H1 (cell line): ENCODE measurements around the gene JMJD8. TPM values are rescaled to one million over a fixed set of nuclear protein-coding genes. Genes with fewer than 3 reads are reported as not detected.

Source experiments
- ASH2L ChIP-seq: fragments of 200-600, 300-600 bp; sonication (generic); IDR thresholded peaks from one replicate; pipeline ENCODE4 v1.7.1; 2017; ENCODE audit warnings: low read length
- BRCA1 ChIP-seq: IDR thresholded peaks from 2 replicates; pipeline ENCODE4 v1.6.1; 2012; ENCODE audit warnings: low read depth, low read length, improper control_type of control experiment
- CBX8 ChIP-seq: fragments of 300-800, 300-1000 bp; sonication (generic); IDR thresholded peaks from 2 replicates; pipeline ENCODE4 v1.7.1; 2016; ENCODE audit warnings: low read depth, low read length, borderline replicate concordance
- GTF2F1 ChIP-seq: IDR thresholded peaks from 2 replicates; pipeline ENCODE4 v1.6.1; 2012; ENCODE audit warnings: low read depth, low read length, improper control_type of control experiment, borderline replicate concordance
- POU5F1 ChIP-seq: IDR thresholded peaks from 2 replicates; pipeline ENCODE4 v1.6.1; 2011; ENCODE audit warnings: low read depth, mild to moderate bottlenecking, low read length, moderate library complexity
- polyA plus RNA-seq, 7 experiments: library from polyadenylated mRNA; depleted of rRNA in 3 of 7; stranded (reverse) in 5 of 7; unstranded in 2 of 7; fragments of >200 nt in 5 of 7; fragments of 200-250 nt in 2 of 7; gene quantifications; 1 replicate in 5 of 7; 2 replicates in 1 of 7; 4 replicates in 1 of 7; pipeline versions ENCODE4 v1.2.1 to v1.2.3, GENCODE V29; 2011 to 2013; ENCODE audit warnings: missing spikeins in 2 of 7, mixed read lengths in 2 of 7
- total RNA-seq: library from RNA; stranded (reverse); fragmentation: NEBNext Ultra II Directional; extraction: Animal tissue kit (Norgen Biotek cat#: 25700); gene quantifications from 2 replicates; pipeline ENCODE4 v1.2.1, GENCODE V29; 2021

JMJD8 gene
- total and polyA plus RNA-seq, 2 of the 8 experiments (the other 6 are each of a cell fraction or from before 2014, with no cell fraction given): 46.4 to 87.4 TPM

GRCh38 chr16:730666-731509, 46.8 kb upstream of the JMJD8 start (continued):
- TF ChIP-seq POU5F1: no peak
- TF ChIP-seq ASH2L: no peak
- TF ChIP-seq BRCA1: no peak
- no peak for TF ChIP-seq GTF2F1
- no peak for TF ChIP-seq CBX8
- TF ChIP-seq, all 59 proteins: peak for 0
